K562 (cell line): ENCODE data around the gene C9orf50.

Experiments
- PHB ChIP-seq: fragments of 250-450 bp; sonication (Bioruptor Pico); IDR thresholded peaks from 2 replicates; pipeline ENCODE4 v1.5.0; 2021
- SPI1 ChIP-seq: IDR thresholded peaks from 2 replicates; pipeline ENCODE4 v1.6.1; 2011; ENCODE audit warnings: low read depth, low read length, control low read depth, borderline replicate concordance
- TF ChIP-seq, protein P1 (sequence below), 2 experiments: fragments of 450-650 bp; conservative IDR thresholded peaks; 2 replicates each; pipeline ENCODE4 v1.6.1; 2017; ENCODE audit warnings: mild to moderate bottlenecking in 2 of 2, moderate library complexity in 2 of 2
- TF ChIP-seq, protein P2 (sequence below), 3 experiments: IDR thresholded peaks in 2 of 3; conservative IDR thresholded peaks in 1 of 3; 2 replicates each; pipeline ENCODE4 v1.5.1; 2011 to 2012; ENCODE audit warnings: low read length in 3 of 3, mild to moderate bottlenecking in 3 of 3, control low read depth in 2 of 3, improper control_type of control experiment in 1 of 3, inconsistent platforms in 1 of 3, low read depth in 1 of 3, mixed read lengths in 1 of 3, moderate library complexity in 1 of 3; ENCODE audit not compliant: insufficient read depth in 2 of 3
- TF ChIP-seq, protein P3 (sequence below): fragments of 250-450 bp; sonication (Bioruptor Pico); IDR thresholded peaks from 2 replicates; pipeline ENCODE4 v1.9.0; 2021; ENCODE audit warnings: mild to moderate bottlenecking

DNA sequence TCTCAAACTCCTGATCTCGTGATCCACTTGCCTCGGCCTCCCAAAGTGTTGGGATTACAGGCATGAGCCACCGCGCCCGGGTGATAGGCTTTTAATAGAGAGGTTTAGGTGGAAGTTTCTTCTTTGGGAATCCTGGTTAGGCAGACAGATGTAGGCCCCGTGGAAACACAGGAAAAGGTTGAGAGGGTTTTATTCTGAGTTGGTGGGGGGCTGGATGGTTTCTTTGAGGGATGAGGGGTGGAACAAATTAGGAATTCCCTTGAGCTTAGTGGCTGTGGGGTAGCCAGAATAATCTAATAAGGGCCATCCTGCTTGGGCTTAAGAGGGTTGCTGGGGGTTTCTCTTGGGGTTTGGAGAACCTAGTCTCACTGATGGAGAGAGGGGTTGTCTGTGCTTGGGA, 30.4 kb downstream of the C9orf50 start:
- TF ChIP-seq, protein P1, sequence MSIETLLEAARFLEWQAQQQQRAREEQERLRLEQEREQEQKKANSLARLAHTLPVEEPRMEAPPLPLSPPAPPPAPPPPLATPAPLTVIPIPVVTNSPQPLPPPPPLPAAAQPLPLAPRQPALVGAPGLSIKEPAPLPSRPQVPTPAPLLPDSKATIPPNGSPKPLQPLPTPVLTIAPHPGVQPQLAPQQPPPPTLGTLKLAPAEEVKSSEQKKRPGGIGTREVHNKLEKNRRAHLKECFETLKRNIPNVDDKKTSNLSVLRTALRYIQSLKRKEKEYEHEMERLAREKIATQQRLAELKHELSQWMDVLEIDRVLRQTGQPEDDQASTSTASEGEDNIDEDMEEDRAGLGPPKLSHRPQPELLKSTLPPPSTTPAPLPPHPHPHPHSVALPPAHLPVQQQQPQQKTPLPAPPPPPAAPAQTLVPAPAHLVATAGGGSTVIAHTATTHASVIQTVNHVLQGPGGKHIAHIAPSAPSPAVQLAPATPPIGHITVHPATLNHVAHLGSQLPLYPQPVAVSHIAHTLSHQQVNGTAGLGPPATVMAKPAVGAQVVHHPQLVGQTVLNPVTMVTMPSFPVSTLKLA (conservative IDR thresholded peaks at IDR 0.05) = no peak
- TF ChIP-seq, protein P2, sequence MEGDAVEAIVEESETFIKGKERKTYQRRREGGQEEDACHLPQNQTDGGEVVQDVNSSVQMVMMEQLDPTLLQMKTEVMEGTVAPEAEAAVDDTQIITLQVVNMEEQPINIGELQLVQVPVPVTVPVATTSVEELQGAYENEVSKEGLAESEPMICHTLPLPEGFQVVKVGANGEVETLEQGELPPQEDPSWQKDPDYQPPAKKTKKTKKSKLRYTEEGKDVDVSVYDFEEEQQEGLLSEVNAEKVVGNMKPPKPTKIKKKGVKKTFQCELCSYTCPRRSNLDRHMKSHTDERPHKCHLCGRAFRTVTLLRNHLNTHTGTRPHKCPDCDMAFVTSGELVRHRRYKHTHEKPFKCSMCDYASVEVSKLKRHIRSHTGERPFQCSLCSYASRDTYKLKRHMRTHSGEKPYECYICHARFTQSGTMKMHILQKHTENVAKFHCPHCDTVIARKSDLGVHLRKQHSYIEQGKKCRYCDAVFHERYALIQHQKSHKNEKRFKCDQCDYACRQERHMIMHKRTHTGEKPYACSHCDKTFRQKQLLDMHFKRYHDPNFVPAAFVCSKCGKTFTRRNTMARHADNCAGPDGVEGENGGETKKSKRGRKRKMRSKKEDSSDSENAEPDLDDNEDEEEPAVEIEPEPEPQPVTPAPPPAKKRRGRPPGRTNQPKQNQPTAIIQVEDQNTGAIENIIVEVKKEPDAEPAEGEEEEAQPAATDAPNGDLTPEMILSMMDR (IDR thresholded peaks at IDR 0.05 in 2 of 3, conservative IDR thresholded peaks at IDR 0.05 in 1 of 3; ENCODE audit: insufficient read depth in 2 of 3, low read depth in 1 of 3, low read length in 3 of 3) = no peak
- TF ChIP-seq, protein P3, sequence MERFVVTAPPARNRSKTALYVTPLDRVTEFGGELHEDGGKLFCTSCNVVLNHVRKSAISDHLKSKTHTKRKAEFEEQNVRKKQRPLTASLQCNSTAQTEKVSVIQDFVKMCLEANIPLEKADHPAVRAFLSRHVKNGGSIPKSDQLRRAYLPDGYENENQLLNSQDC (CRISPR knock-in tag) = no peak
- TF ChIP-seq PHB (CRISPR knock-in tag) (no peak), SPI1 (no peak)
